H1 (cell line): ENCODE measurements around the gene CTTNBP2NL. TPM values are rescaled to one million over a fixed set of nuclear protein-coding genes. Genes with fewer than 3 reads are reported as not detected.

Experiments used
- CHD1 ChIP-seq: IDR thresholded peaks from 2 replicates; pipeline ENCODE4 v1.6.1; 2012; ENCODE audit warnings: low read depth, low read length, improper control_type of control experiment
- GTF2F1 ChIP-seq: IDR thresholded peaks from 2 replicates; pipeline ENCODE4 v1.6.1; 2012; ENCODE audit warnings: low read depth, low read length, improper control_type of control experiment, borderline replicate concordance
- HDAC2 ChIP-seq, 2 experiments: fragments of 300-600 bp in 1 of 2; sonication (generic) in 1 of 2; IDR thresholded peaks; 2 replicates each; pipeline ENCODE4 v1.6.1; 2011 to 2012; ENCODE audit warnings: low read depth in 2 of 2, low read length in 2 of 2, mild to moderate bottlenecking in 2 of 2, moderate library complexity in 2 of 2, borderline replicate concordance in 1 of 2, inconsistent platforms in 1 of 2
- NRF1 ChIP-seq: IDR thresholded peaks from 2 replicates; pipeline ENCODE4 v1.6.1; 2011; ENCODE audit warnings: mild to moderate bottlenecking, low read depth, low read length, improper control_type of control experiment
- POLR2AphosphoS5 ChIP-seq: IDR thresholded peaks from 2 replicates; pipeline ENCODE4 v1.6.1; 2011; ENCODE audit warnings: low read depth, low read length
- SIRT6 ChIP-seq: IDR thresholded peaks from one replicate; pipeline ENCODE4 v1.7.1; 2012; ENCODE audit warnings: low read length, inconsistent platforms
- SIX5 ChIP-seq: IDR thresholded peaks from 2 replicates; pipeline ENCODE4 v1.6.1; 2011; ENCODE audit warnings: mild to moderate bottlenecking, low read depth, low read length
- SP2 ChIP-seq: IDR thresholded peaks from 2 replicates; pipeline ENCODE4 v1.6.1; 2012; ENCODE audit warnings: mild to moderate bottlenecking, low read length, inconsistent platforms
- TAF7 ChIP-seq: optimal IDR thresholded peaks from 2 replicates; pipeline ENCODE3; 2011; ENCODE audit warnings: low read depth, mild to moderate bottlenecking, inconsistent platforms, low read length, moderate library complexity, borderline replicate concordance
- TCF12 ChIP-seq: IDR thresholded peaks from 2 replicates; pipeline ENCODE4 v1.6.1; 2011; ENCODE audit warnings: low read depth, mild to moderate bottlenecking, low read length
- polyA plus RNA-seq, 7 experiments: library from polyadenylated mRNA; depleted of rRNA in 3 of 7; stranded (reverse) in 5 of 7; unstranded in 2 of 7; fragments of >200 nt in 5 of 7; fragments of 200-250 nt in 2 of 7; gene quantifications; 1 replicate in 5 of 7; 2 replicates in 1 of 7; 4 replicates in 1 of 7; pipeline versions ENCODE4 v1.2.1 to v1.2.3, GENCODE V29; 2011 to 2013; ENCODE audit warnings: missing spikeins in 2 of 7, mixed read lengths in 2 of 7
- total RNA-seq: library from RNA; stranded (reverse); fragmentation: NEBNext Ultra II Directional; extraction: Animal tissue kit (Norgen Biotek cat#: 25700); gene quantifications from 2 replicates; pipeline ENCODE4 v1.2.1, GENCODE V29; 2021
- TF ChIP-seq, protein P1 (sequence below): fragments of 300-600 bp; sonication (generic); IDR thresholded peaks from 2 replicates; pipeline ENCODE4 v1.7.1; 2012; ENCODE audit warnings: low read length, moderate library complexity, mild to moderate bottlenecking, inconsistent platforms; ENCODE audit not compliant: insufficient replicate concordance

Gene CTTNBP2NL
- total and polyA plus RNA-seq, 2 of the 8 experiments (the other 6 are each of a cell fraction or from before 2014, with no cell fraction given): 6.4 to 35.1 TPM

DNA sequence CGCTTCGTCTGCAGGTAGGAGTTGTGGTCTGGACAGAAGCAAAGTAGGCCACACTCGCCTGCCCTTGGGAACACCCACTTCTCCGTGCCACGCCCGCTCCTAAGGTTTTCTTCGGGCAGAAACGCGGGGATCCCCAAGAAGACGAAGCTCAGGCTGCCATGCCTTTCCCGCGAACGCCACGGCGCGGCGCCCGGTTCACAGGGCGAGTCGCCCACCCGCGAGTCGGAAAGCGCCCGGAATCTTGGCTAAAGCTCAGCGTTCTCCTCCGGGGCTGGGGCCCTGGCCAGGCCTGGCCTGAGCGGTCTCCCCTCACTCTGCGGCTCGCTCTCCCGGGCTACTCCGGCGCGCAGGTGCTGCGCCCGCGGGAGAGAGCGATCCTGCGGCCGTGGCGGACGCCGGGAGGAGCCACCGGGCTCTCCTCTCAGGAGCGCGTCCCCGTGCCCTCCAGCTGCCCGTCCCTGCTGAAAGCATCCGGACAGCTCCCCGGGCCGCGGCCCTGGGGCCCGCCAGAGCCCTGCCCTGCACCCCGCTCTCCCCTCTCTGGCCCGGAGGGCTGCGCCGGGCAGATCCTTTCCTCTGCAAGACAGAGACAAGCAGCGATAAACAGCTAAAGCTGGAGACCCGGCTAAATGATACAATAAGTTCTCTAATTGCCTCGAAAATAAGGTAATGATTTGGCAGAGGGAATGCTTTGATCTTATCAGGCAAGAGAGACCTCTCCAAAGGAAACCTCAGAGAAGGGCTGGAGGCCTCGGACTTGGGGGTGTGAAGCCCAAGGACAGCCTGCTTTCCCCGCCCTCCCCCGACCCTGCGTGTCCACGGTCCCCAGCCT, 106.0 kb downstream of the CTTNBP2NL start (continued):
- TF ChIP-seq, protein P1, sequence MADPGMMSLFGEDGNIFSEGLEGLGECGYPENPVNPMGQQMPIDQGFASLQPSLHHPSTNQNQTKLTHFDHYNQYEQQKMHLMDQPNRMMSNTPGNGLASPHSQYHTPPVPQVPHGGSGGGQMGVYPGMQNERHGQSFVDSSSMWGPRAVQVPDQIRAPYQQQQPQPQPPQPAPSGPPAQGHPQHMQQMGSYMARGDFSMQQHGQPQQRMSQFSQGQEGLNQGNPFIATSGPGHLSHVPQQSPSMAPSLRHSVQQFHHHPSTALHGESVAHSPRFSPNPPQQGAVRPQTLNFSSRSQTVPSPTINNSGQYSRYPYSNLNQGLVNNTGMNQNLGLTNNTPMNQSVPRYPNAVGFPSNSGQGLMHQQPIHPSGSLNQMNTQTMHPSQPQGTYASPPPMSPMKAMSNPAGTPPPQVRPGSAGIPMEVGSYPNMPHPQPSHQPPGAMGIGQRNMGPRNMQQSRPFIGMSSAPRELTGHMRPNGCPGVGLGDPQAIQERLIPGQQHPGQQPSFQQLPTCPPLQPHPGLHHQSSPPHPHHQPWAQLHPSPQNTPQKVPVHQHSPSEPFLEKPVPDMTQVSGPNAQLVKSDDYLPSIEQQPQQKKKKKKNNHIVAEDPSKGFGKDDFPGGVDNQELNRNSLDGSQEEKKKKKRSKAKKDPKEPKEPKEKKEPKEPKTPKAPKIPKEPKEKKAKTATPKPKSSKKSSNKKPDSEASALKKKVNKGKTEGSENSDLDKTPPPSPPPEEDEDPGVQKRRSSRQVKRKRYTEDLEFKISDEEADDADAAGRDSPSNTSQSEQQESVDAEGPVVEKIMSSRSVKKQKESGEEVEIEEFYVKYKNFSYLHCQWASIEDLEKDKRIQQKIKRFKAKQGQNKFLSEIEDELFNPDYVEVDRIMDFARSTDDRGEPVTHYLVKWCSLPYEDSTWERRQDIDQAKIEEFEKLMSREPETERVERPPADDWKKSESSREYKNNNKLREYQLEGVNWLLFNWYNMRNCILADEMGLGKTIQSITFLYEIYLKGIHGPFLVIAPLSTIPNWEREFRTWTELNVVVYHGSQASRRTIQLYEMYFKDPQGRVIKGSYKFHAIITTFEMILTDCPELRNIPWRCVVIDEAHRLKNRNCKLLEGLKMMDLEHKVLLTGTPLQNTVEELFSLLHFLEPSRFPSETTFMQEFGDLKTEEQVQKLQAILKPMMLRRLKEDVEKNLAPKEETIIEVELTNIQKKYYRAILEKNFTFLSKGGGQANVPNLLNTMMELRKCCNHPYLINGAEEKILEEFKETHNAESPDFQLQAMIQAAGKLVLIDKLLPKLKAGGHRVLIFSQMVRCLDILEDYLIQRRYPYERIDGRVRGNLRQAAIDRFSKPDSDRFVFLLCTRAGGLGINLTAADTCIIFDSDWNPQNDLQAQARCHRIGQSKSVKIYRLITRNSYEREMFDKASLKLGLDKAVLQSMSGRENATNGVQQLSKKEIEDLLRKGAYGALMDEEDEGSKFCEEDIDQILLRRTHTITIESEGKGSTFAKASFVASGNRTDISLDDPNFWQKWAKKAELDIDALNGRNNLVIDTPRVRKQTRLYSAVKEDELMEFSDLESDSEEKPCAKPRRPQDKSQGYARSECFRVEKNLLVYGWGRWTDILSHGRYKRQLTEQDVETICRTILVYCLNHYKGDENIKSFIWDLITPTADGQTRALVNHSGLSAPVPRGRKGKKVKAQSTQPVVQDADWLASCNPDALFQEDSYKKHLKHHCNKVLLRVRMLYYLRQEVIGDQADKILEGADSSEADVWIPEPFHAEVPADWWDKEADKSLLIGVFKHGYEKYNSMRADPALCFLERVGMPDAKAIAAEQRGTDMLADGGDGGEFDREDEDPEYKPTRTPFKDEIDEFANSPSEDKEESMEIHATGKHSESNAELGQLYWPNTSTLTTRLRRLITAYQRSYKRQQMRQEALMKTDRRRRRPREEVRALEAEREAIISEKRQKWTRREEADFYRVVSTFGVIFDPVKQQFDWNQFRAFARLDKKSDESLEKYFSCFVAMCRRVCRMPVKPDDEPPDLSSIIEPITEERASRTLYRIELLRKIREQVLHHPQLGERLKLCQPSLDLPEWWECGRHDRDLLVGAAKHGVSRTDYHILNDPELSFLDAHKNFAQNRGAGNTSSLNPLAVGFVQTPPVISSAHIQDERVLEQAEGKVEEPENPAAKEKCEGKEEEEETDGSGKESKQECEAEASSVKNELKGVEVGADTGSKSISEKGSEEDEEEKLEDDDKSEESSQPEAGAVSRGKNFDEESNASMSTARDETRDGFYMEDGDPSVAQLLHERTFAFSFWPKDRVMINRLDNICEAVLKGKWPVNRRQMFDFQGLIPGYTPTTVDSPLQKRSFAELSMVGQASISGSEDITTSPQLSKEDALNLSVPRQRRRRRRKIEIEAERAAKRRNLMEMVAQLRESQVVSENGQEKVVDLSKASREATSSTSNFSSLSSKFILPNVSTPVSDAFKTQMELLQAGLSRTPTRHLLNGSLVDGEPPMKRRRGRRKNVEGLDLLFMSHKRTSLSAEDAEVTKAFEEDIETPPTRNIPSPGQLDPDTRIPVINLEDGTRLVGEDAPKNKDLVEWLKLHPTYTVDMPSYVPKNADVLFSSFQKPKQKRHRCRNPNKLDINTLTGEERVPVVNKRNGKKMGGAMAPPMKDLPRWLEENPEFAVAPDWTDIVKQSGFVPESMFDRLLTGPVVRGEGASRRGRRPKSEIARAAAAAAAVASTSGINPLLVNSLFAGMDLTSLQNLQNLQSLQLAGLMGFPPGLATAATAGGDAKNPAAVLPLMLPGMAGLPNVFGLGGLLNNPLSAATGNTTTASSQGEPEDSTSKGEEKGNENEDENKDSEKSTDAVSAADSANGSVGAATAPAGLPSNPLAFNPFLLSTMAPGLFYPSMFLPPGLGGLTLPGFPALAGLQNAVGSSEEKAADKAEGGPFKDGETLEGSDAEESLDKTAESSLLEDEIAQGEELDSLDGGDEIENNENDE: no peak
- TF ChIP-seq SIRT6 (no peak), HDAC2 (IDR thresholded peaks at IDR 0.05; ENCODE audit: borderline replicate concordance in 1 of 2, low read depth in 2 of 2, low read length in 2 of 2) (no peak; a peak in 1 of 4 replicates), SIX5 (no peak), NRF1 (no peak), CHD1 (no peak), TCF12 (0 out of 2 replicates have a peak, but pooled peaks have one; percentile 20), GTF2F1 (no peak), TAF7 (no peak), POLR2AphosphoS5 (no peak), SP2 (no peak)
